ENCODE results near the gene BTBD2. TPM values are rescaled to one million over a fixed set of nuclear protein-coding genes. Genes with fewer than 3 reads are reported as not detected.

BTBD2 gene
- total RNA-seq, 1 experiment from 2014 or later: 65.3 TPM

- H3K27ac Mint-ChIP-seq (ENCODE audit: unreplicated experiment): peak overlapping the region; percentile 20
- H3K4me1 Mint-ChIP-seq (ENCODE audit: low read depth, unreplicated experiment): peaks cover 15% of the 10 kb centered on the region
- CTCF ChIA-PET: no interaction called here
- no peak for TF ChIP-seq CTCF (IDR thresholded peaks at IDR 0.05; ENCODE audit: unreplicated experiment)
- no TSS peak for BruUV-seq (replicated peaks)
- peaks cover 26% of the 10 kb centered on the region for H3K36me3 Mint-ChIP-seq (ENCODE audit: insufficient read depth, unreplicated experiment)
- peaks cover 2% of the 10 kb centered on the region for H3K9me3 Mint-ChIP-seq (ENCODE audit: low read depth, unreplicated experiment)
- DNase-seq: no peak
- peaks cover 14% of the 10 kb centered on the region for H3K27me3 Mint-ChIP-seq (ENCODE audit: unreplicated experiment)
- intact Hi-C loops (cut with micrococcal nuclease; ENCODE audit: unreplicated experiment): no loop called here
- no peak overlapping the region for H3K4me3 Mint-ChIP-seq (ENCODE audit: low read depth, unreplicated experiment)
These were observed 78.5 kb downstream of the BTBD2 start for GRCh38 chr19:1936916-1937610.

GRCh38 chr19:1936430-1936829 lies 79.1 kb downstream of the BTBD2 start:
- CTCF ChIA-PET: no interaction called here
- Mint-ChIP-seq H3K27ac (ENCODE audit: unreplicated experiment) (peak overlapping the region; percentile 20), H3K27me3 (ENCODE audit: unreplicated experiment) (peaks cover 14% of the 10 kb centered on the region), H3K4me1 (ENCODE audit: low read depth, unreplicated experiment) (peaks cover 15% of the 10 kb centered on the region), H3K4me3 (ENCODE audit: low read depth, unreplicated experiment) (no peak overlapping the region), H3K9me3 (ENCODE audit: low read depth, unreplicated experiment) (peaks cover 2% of the 10 kb centered on the region), H3K36me3 (ENCODE audit: insufficient read depth, unreplicated experiment) (peaks cover 20% of the 10 kb centered on the region)
- no peak for TF ChIP-seq CTCF (IDR thresholded peaks at IDR 0.05; ENCODE audit: unreplicated experiment)
- DNase-seq: no peak
- no TSS peak for BruUV-seq (replicated peaks)
- intact Hi-C loops (cut with micrococcal nuclease; ENCODE audit: unreplicated experiment): no loop called here

- peaks cover 14% of the 10 kb centered on the region for H3K27me3 Mint-ChIP-seq (ENCODE audit: unreplicated experiment)
- peaks cover 2% of the 10 kb centered on the region for H3K9me3 Mint-ChIP-seq (ENCODE audit: low read depth, unreplicated experiment)
- intact Hi-C loops (cut with micrococcal nuclease; ENCODE audit: unreplicated experiment): no loop called here
- peaks cover 17% of the 10 kb centered on the region for H3K36me3 Mint-ChIP-seq (ENCODE audit: insufficient read depth, unreplicated experiment)
- CTCF ChIA-PET: no interaction called here
- TF ChIP-seq CTCF (IDR thresholded peaks at IDR 0.05; ENCODE audit: unreplicated experiment): no peak
- no peak for DNase-seq
- BruUV-seq (replicated peaks): no TSS peak
- no peak overlapping the region for H3K4me3 Mint-ChIP-seq (ENCODE audit: low read depth, unreplicated experiment)
- H3K27ac Mint-ChIP-seq (ENCODE audit: unreplicated experiment): no peak overlapping the region
- peaks cover 15% of the 10 kb centered on the region for H3K4me1 Mint-ChIP-seq (ENCODE audit: low read depth, unreplicated experiment)
These were observed 79.9 kb downstream of the BTBD2 start for GRCh38 chr19:1935484-1936208.

Other genes with a start within 250 kb of the BTBD2 start
- gene ATP8B3, start 203.4 kb downstream of the BTBD2 start, total RNA-seq (2022): 5.9 and 6.7 TPM in 2 replicates
- gene REXO1, start 167.2 kb downstream of the BTBD2 start, total RNA-seq (2022): 34.1 and 39.5 TPM in 2 replicates
- 32.3 and 39.0 TPM in 2 replicates for gene KLF16, start 152.1 kb downstream of the BTBD2 start, total RNA-seq (2022)
- gene ABHD17A, start 130.2 kb downstream of the BTBD2 start, total RNA-seq (2022): 35.2 and 36.9 TPM in 2 replicates
- gene ADAT3, start 110.3 kb downstream of the BTBD2 start, total RNA-seq (2022): 6.7 TPM in 2 replicates
- 64.2 and 80.5 TPM in 2 replicates for gene SCAMP4, start 110.3 kb downstream of the BTBD2 start, total RNA-seq (2022)
- 54.5 and 59.2 TPM in 2 replicates for gene CSNK1G2, start 74.5 kb downstream of the BTBD2 start, total RNA-seq (2022)
- gene MKNK2, start 35.5 kb upstream of the BTBD2 start, total RNA-seq (2022): 96.0 and 99.7 TPM in 2 replicates
- 13.7 and 15.8 TPM in 2 replicates for gene MOB3A, start 80.6 kb upstream of the BTBD2 start, total RNA-seq (2022)
- gene IZUMO4, start 81.2 kb upstream of the BTBD2 start, total RNA-seq (2022): 2.7 and 2.8 TPM in 2 replicates
- 107 and 108 TPM in 2 replicates for gene AP3D1, start 135.9 kb upstream of the BTBD2 start, total RNA-seq (2022)
- gene DOT1L, start 148.2 kb upstream of the BTBD2 start, total RNA-seq (2022): 39.3 and 42.9 TPM in 2 replicates
- gene PLEKHJ1, start 220.6 kb upstream of the BTBD2 start, total RNA-seq (2022): 38.7 and 43.5 TPM in 2 replicates
- gene SF3A2, start 221.1 kb upstream of the BTBD2 start, total RNA-seq (2022): 83.0 and 83.6 TPM in 2 replicates
- gene AMH, start 233.6 kb upstream of the BTBD2 start, total RNA-seq (2022): 3.7 and 5.0 TPM in 2 replicates
- gene JSRP1, start 240.7 kb upstream of the BTBD2 start, total RNA-seq (2022): 0.73 TPM in 1 of 2 replicates, not detected in the other